GM18498 (cell line): Measurements from ENCODE around the gene DHX16.
"Not testable (repeated sequence)": the region's sequence is repeated elsewhere in the genome, so short reads cannot be mapped to it uniquely, and the experiment has no call there.

Experiments
- ATAC-seq: cut with Tn5 transposase; IDR thresholded peaks from one replicate; pipeline ENCODE4 v1.9.1; 2021; ENCODE audit warnings: mild to moderate bottlenecking, moderate library complexity; ENCODE audit not compliant: unreplicated experiment

Gene DHX16

DNA sequence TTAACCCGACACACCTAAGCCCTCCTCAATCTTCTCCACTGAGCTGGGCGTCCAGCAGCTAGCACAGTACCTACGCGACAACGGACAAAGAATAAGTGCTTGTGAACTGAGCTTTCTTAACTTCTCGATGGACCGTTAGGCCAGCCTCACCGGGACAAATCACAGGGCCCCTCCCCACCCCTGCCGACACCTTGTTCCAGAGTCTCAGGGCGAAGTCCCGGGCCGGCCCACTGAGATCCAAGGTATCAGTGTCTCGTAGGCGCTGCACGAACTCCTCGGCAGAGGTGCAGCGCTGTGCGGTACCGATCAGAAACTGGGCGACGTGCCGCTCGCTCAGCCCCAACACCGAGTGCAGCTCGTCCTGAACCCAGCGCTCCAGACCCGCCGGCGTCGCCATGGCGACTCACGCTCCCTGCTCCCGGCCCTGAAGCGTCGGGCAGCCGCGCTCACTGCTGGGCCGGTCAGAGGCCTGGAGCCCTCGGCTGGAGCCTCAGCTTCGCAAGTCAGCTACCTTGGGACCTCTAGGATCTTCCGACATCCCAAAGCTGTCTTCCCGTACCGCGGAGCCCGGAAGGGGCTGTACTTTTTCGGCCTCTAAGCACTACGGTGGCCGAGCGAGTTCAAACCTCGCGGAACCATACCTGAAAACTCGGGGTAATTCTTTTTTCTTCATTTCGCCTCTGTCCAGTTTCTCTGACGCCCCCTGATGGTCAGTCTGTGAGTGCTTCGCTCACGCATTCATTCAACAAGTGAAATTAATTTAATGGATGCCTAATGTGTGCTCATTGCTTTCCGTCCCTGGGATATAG lies at the start of gene DHX16:
DHX16 (minus strand) TSS at position 562 of the 809 bp plus-strand sequence; CDS start at position 397, 165 bp downstream.
- ATAC-seq: peak; percentile 73

DNA sequence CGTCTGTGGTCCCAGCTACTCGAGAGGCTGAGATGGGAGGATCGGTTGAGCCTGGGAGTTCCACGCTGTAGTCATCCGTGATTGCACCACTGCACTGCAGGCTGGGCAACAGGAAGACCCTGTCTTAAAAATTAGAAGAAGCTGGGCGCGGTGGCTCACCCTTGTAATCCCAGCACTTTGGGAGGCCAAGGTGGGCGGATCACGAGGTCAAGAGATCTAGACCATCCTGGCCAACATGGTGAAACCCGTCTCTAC lies 49.1 kb upstream of the DHX16 start:
- ATAC-seq: not testable (repeated sequence)

- peak; percentile 32 for ATAC-seq
Measured at GRCh38 chr6:30721198-30722024, 48.6 kb upstream of the DHX16 start.

DNA sequence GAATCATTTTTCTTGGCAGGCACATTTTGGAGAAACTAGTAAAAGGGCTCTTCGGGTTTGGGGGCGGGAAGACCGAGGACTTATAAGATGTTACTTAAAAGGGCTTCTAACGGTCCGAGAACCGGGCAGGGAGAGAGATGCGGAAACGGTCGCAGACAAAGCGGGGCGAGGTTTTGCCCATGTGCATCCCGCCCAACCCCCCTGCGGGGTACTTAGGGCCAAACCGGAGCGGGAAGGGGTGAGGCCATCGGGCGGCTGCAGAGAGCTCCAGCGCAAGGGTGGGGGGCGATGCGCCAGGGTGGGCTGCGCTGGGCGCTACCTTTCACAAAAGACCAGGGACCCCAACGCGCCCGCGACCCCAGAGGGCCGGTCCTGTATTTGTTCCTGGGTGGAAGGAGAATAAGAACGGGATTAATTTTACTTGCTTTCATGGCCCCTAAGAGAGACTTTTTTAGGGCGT lies 48.0 kb upstream of the DHX16 start:
- no peak for ATAC-seq

- ATAC-seq: peak; percentile 45
Measured at GRCh38 chr6:30719791-30720737, 47.3 kb upstream of the DHX16 start, which contains the start of gene TUBB. Gene TUBB (plus strand): TSS chr6:30720352. CDS start chr6:30720507, 155 bp downstream.

DNA sequence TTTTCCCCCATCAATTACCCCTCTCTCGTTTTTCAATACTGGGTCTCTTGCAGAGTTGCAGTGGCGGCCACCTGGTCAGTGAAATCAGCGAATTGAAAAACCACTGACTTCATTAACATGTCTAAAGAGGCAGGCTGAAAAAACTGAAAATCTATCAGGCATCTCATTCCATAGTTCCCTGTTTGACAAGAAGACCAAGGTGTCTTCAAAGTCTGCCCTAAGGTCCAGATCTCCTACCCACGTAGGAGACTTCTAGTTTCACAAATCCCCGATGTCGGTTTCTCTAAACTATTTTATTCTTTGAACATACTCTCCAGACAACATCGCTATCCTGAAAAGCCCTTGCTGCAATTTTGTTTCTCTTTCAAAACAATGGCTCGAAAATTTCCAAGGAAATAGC lies 46.5 kb upstream of the DHX16 start:
- no peak for ATAC-seq

GRCh38 chr6:30717845-30718720 lies 45.3 kb upstream of the DHX16 start:
- ATAC-seq: not testable (repeated sequence)

DNA sequence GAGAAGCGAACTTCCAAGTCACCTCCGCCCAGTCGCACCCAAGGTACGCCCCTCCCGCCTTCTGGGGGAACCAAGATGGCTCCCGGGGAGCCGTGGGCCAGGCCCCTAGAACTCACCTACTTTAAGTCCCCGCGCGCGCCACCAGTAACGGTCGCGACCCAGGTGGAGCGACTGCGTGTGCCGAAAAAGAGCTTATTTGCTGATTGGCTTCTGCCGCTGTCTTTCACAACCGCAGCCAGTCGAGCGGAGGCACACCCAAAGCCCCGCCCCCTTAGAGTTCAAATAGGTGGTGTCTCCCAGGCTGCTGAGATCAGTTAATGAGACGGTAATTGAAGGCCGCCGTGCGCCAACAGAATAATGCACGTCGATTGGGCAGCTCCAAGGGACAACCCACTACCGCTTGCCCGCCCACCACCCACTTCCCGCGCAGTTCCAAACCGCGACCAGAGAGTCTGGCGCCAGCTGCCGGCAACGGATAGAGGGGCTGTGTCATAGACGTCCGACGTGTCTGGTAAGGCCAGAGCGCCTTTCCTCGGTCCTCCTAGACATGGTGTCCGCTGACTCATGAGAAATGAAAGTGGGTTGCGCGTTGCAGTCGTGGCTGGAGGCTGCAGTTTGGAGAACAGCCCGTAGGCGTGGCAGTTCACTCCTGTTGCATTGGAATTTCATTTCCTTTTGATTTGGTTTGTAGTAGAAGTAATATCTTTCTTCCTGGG lies 44.5 kb upstream of the DHX16 start, which contains the start of gene MDC1:
MDC1 (minus strand) TSS at position 153 of the 716 bp plus-strand sequence. CDS start 2,106 bp downstream, outside the sequence.
- peak; percentile 67 for ATAC-seq

- no peak for ATAC-seq
Measured at GRCh38 chr6:30716879-30717128, 44.0 kb upstream of the DHX16 start.

DNA sequence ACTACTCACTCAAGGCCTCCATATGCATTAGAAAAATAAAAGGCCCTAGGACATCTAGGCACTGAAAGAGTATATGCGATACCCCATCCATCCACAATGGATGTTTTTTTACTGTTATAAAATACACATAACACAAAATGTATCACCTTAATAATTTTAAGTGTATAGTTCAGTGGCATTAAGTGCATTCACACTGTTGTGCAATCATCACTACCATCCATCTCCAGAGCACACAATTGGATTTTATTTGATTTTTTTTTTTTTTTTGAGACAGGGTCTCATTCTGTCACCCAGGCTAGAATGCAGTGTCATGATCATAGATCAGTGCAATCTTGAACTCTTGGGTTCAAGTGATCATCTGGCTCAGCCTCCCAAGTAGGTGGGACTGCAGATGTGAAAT lies 41.5 kb upstream of the DHX16 start:
- no peak for ATAC-seq

- no peak for ATAC-seq
Measured at GRCh38 chr6:30712441-30712945, 39.7 kb upstream of the DHX16 start.

DNA sequence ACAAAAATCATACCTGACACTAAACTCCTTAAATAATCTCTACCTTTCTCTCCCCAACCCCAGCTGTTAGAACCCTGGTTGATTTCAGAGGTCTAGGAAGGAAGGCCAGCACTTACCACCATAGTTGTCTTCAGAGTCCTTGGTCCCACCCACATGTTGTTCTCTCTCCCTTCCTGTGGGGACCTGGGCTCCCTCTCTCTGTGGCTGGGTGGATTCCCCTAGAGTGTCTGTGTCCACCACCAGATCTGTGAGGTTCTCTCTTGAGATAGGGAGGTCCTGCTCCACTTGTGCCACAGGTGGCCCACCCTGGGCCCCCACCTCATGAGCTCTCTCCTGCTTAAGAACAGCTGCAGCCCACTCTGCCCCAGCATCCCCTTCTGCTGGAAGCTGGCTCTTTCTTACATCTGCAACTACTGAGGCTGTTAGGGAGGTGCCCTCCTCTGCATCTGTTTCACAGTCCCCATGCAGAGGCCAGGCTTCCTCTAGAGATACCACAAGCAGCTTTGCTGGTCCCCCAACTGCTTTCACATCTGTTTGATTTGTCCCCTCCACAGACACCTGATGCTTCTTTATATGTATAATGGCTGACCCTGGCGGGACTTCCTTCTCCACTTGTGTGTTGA lies 39.1 kb upstream of the DHX16 start:
- no peak for ATAC-seq

DNA sequence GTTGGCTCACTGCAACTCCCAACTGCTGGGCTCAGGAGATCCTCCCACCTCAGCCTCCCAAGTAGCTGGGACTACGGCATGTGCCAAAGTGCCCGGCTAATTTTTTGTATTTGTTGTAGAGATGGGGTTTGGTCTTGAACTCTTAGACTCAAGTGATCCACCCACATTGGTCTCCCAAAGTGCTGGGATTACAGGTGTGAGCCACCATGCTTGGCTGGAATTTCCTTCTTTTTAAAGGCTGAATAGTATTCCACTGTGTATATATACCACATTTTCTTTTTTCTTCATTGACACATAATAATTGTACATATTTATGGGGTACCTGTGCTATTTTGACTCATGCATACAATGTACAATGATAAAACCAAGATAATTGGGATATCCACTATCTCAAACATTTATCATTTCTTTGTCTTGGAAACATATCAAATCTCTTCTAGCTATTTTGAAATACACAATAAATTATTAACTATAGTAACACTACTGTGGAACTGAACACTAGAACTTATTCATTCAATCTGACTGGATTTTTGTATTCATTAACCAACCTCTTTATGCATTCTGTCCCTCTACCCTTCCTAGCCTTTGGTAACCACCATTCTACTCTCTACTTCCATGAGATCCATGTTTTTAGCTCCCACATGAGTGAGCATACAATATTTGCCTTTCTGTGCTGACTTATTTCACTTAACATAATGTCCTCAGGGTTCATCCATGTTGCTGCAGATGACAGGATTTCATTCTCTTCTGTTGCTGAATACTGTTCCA lies 36.5 kb upstream of the DHX16 start:
- ATAC-seq: no peak

DNA sequence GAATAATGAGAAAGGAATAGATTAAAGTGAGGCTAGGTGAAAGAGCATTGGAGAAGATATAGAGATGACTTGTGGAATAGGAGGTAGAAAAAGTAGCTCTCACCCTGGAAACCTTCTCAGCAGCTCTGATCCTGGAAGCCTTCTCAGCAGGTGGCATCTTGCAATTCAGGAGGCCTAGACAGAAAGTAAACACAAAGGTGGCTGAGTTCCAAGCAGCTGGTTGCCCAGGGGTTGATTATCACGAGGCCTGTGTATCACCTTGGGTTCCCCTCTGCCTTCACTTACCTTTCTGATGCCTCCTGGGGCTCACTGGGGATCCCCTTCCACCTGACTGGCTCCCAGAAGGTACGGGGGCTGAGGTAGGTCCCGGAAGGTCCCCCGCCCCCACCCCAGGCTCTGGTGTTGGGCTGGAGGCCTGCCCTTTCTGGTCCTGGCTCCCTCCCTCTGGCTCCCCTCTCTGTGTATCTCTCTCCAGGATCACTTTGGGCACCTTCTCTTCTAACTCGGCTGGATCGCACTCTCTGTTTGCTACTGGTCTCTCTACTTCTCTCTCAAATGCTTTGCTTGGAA lies 34.6 kb upstream of the DHX16 start:
- no peak for ATAC-seq

GRCh38 chr6:30705620-30706019 lies 32.8 kb upstream of the DHX16 start:
- no peak for ATAC-seq

DNA sequence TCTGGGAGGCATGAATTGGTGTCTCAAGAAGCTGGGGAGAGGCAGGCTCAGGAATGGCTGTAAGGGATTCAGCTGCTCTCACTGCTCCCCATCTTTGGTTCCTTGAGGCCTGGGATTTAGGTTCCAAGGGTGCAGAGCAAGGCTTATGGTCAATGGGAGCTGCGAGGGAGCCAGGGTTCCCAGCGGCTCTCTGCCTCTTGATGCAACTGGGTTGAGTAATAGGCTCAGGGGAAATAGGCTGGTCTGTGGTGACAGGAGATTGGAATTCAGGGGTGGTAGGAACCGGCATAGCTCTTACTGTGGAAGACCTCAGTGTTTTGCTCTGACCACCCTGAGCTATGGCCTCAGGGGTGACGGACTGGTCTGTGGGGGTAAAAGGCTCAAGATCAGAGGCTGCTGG lies 31.0 kb upstream of the DHX16 start:
- no peak for ATAC-seq

GRCh38 chr6:30703011-30703410 lies 30.2 kb upstream of the DHX16 start:
- ATAC-seq: no peak

DNA sequence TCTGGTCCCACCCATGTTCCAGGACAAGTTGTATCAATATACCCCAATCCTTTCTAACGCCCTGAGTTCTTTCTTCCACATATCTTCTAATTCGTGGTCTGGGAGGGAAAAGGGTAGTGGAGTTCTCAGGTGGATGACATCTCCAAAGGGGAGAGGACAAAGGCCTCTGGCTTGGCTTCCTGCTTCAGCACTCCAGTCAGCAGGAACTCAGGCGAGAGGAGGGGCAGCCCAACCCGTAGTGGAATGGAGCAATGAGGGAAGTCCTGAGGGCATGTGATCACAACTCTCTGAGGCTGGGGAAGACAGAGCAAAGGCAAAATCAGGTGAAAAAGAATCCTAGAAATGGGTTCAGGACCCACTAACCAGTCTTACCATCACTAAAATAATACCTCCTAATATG lies 27.5 kb upstream of the DHX16 start:
- no peak for ATAC-seq
